HUES64 (cell line): Measurements from ENCODE around the gene WDR70.

Source experiments
- H3K27ac ChIP-seq: 2 replicates; pipeline ENCODE4 v1.7.0; 2013; ENCODE audit warnings: low read depth, low read length, inconsistent platforms
- H3K27me3 ChIP-seq: 2 replicates; pipeline ENCODE4 v1.6.1; 2013; ENCODE audit warnings: mild to moderate bottlenecking, low read length; ENCODE audit not compliant: insufficient read depth
- H3K36me3 ChIP-seq: 2 replicates; pipeline ENCODE4 v1.6.1; 2013; ENCODE audit warnings: mild to moderate bottlenecking, low read length; ENCODE audit not compliant: insufficient read depth
- H3K4me1 ChIP-seq: 2 replicates; pipeline ENCODE4 v1.6.1; 2013; ENCODE audit warnings: mild to moderate bottlenecking, low read length, moderate library complexity; ENCODE audit not compliant: insufficient read depth
- H3K4me3 ChIP-seq: 2 replicates; pipeline ENCODE4 v1.5.1; 2013; ENCODE audit warnings: mild to moderate bottlenecking, low read length, moderate library complexity
- H3K9ac ChIP-seq: 2 replicates; pipeline ENCODE4 v1.6.1; 2013; ENCODE audit warnings: mild to moderate bottlenecking, low read depth, low read length
- H3K9me3 ChIP-seq: 2 replicates; pipeline ENCODE4 v1.6.1; 2013; ENCODE audit warnings: low read depth, low read length; ENCODE audit not compliant: insufficient read depth
- WGBS: fragments of 150-250, 120-280 bp; methylation state at CpG from one replicate; pipeline ENCODE4 v1.1.7; 2013; ENCODE audit warnings: missing lambda C conversion rate; 5-methylcytosine and 5-hydroxymethylcytosine counted together

The WDR70 gene

GRCh38 chr5:37714756-37715155 lies 335.6 kb downstream of the WDR70 start:
- Histone ChIP-seq H3K9ac (no peak overlapping the region), H3K4me3 (no peak overlapping the region), H3K4me1 (peaks cover 10% of the 10 kb centered on the region), H3K36me3 (no peaks in the 10 kb centered on the region), H3K9me3 (no peaks in the 10 kb centered on the region), H3K27ac (no peak overlapping the region), H3K27me3 (no peaks in the 10 kb centered on the region)

DNA sequence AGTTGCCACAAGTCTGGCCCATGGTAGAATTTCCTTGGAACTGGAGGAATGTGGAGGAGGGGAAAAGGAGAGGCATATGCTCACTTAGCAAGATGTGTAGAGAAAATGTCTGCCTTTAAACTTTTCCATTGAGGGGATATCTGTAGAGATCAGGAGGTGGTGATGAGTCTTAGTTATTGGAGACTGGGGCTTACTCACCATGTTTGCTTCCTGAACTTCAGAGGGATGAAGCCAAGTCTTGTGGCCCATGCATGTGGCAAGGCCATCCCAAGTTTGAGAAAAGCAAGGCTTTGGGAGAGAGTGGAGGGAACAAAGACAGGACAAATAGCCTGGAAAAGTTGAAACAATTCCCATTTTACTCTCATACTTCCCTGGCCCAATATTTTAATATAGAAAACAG lies 336.2 kb downstream of the WDR70 start:
- Histone ChIP-seq H3K4me1 (peaks cover 10% of the 10 kb centered on the region), H3K27me3 (no peaks in the 10 kb centered on the region), H3K4me3 (no peak overlapping the region), H3K36me3 (no peaks in the 10 kb centered on the region), H3K9ac (no peak overlapping the region), H3K27ac (no peak overlapping the region), H3K9me3 (no peaks in the 10 kb centered on the region)

DNA sequence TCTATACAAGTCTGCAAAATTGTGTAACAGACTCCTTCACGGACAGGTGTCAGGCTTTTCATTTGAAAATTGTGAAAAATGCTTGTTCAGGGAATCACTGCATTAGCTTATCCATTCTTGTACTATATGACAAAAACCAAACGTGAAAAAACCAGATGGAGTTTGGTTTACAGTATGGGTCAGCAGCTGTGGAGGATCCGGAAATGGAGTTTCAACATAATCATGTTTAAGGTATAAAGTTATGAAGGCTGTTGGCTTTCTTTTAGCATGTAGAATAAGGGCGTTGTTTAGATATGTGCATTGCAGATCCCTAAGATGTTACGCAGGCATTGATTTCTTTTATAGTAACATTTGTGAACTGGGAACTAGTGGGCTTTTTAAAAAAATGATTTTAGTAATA lies 336.9 kb downstream of the WDR70 start:
- Histone ChIP-seq H3K36me3 (no peaks in the 10 kb centered on the region), H3K4me1 (peaks cover 12% of the 10 kb centered on the region), H3K27me3 (no peaks in the 10 kb centered on the region), H3K9me3 (no peaks in the 10 kb centered on the region), H3K4me3 (no peak overlapping the region), H3K27ac (no peak overlapping the region), H3K9ac (no peak overlapping the region)
- WGBS: 98% methylated on average over 5 of the region's 5 CpGs

DNA sequence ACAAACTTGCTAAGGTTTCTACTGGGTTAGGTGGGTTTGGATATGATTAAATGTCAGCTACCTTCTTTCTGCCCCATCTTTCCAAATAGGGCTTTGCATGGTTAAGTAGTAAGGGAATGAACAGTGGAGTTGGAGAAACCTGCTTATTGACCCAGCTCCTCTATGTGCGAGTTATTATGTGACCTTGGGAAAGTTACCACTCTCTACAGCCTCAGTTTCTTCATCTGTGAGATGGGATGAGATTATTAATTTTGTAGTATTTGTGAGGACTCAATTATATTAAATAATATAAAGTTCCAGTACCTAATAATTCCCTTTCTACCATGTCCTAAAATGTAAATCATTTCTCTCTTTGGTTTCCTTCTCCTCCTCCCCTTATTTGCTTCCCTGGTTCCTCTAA lies 337.3 kb downstream of the WDR70 start:
- WGBS: 100% methylated on average over 1 of the region's 1 CpG

GRCh38 chr5:37717276-37717612 lies 338.1 kb downstream of the WDR70 start:
- Histone ChIP-seq H3K4me1 (peaks cover 22% of the 10 kb centered on the region), H3K9ac (no peak overlapping the region), H3K27me3 (no peaks in the 10 kb centered on the region), H3K36me3 (no peaks in the 10 kb centered on the region), H3K4me3 (no peak overlapping the region), H3K9me3 (no peaks in the 10 kb centered on the region), H3K27ac (no peak overlapping the region)
- WGBS: 85% methylated on average over 2 of the region's 2 CpGs

More for the DNA sequence above, 337.3 kb downstream of the WDR70 start:
- no peak overlapping the region for H3K9ac ChIP-seq
- no peaks in the 10 kb centered on the region for H3K9me3 ChIP-seq
- no peak overlapping the region for H3K4me3 ChIP-seq
- H3K27ac ChIP-seq: no peak overlapping the region
- H3K4me1 ChIP-seq: peaks cover 17% of the 10 kb centered on the region
- no peaks in the 10 kb centered on the region for H3K27me3 ChIP-seq
- no peaks in the 10 kb centered on the region for H3K36me3 ChIP-seq

GRCh38 chr5:37717613-37718431 lies 338.7 kb downstream of the WDR70 start:
- Histone ChIP-seq H3K27ac (no peak overlapping the region), H3K9ac (no peak overlapping the region), H3K27me3 (no peaks in the 10 kb centered on the region), H3K4me1 (peaks cover 22% of the 10 kb centered on the region), H3K36me3 (no peaks in the 10 kb centered on the region), H3K4me3 (no peak overlapping the region), H3K9me3 (no peaks in the 10 kb centered on the region)
- 51% methylated on average over 8 of the region's 8 CpGs for WGBS

DNA sequence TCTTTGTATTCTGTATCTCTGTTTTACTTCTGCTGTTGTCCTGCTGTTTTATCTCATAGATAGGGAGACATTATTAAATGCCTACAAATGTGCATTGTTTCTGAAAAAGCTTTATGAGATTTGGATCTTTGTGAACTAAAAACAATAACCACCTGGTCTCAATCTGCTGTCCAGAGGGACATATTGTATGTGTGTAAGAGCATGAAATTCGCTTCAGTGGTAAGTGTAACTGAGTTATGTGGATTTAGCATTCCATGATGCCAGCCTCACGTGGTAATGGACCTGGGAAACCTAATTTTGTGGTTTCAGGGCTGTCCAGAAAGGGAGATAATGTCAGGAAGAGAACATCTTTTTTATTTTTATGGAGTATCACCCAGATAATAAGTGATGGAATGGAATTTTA lies 341.4 kb downstream of the WDR70 start:
- H3K27ac ChIP-seq: no peak overlapping the region
- no peak overlapping the region for H3K9ac ChIP-seq
- H3K27me3 ChIP-seq: no peaks in the 10 kb centered on the region
- H3K4me1 ChIP-seq: peaks cover 22% of the 10 kb centered on the region
- no peaks in the 10 kb centered on the region for H3K9me3 ChIP-seq
- no peak overlapping the region for H3K4me3 ChIP-seq
- WGBS: 88% methylated on average over 2 of the region's 2 CpGs
- H3K36me3 ChIP-seq: no peaks in the 10 kb centered on the region

DNA sequence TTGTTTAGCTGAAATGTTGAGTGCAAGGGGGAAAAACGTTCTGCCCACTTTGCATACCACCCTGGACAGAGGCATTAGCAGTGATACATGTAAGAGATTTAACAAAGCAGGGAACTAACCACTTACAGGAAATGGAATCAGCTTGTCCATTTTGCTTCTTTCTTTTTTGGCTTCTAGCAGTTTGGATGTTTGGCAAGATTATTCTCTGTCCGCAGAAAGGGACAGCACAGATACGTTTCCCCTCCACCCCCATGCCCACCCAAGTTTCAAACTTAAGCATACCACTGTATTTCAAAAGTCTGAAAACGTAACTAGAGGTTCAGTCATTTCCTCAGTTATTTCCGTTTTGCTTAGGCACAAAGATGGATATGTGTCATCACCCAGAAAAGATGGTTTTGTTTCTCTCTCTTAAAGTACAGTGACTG lies 342.3 kb downstream of the WDR70 start:
- WGBS: 76% methylated on average over 5 of the region's 5 CpGs
- no peak overlapping the region for H3K27ac ChIP-seq

GRCh38 chr5:37722236-37723161 lies 343.4 kb downstream of the WDR70 start:
- Histone ChIP-seq H3K9me3 (no peaks in the 10 kb centered on the region), H3K27me3 (no peaks in the 10 kb centered on the region), H3K4me3 (no peak overlapping the region), H3K4me1 (peaks cover 16% of the 10 kb centered on the region; the same call in 1 of the 2 replicates), H3K36me3 (peaks cover 7% of the 10 kb centered on the region), H3K27ac (no peak overlapping the region), H3K9ac (no peak overlapping the region)
- WGBS: 97% methylated on average over 6 of the region's 6 CpGs

More for the DNA sequence above, 342.3 kb downstream of the WDR70 start:
- Histone ChIP-seq H3K27me3 (no peaks in the 10 kb centered on the region), H3K9ac (no peak overlapping the region), H3K4me3 (no peak overlapping the region), H3K36me3 (no peaks in the 10 kb centered on the region), H3K4me1 (peaks cover 22% of the 10 kb centered on the region), H3K9me3 (no peaks in the 10 kb centered on the region)

DNA sequence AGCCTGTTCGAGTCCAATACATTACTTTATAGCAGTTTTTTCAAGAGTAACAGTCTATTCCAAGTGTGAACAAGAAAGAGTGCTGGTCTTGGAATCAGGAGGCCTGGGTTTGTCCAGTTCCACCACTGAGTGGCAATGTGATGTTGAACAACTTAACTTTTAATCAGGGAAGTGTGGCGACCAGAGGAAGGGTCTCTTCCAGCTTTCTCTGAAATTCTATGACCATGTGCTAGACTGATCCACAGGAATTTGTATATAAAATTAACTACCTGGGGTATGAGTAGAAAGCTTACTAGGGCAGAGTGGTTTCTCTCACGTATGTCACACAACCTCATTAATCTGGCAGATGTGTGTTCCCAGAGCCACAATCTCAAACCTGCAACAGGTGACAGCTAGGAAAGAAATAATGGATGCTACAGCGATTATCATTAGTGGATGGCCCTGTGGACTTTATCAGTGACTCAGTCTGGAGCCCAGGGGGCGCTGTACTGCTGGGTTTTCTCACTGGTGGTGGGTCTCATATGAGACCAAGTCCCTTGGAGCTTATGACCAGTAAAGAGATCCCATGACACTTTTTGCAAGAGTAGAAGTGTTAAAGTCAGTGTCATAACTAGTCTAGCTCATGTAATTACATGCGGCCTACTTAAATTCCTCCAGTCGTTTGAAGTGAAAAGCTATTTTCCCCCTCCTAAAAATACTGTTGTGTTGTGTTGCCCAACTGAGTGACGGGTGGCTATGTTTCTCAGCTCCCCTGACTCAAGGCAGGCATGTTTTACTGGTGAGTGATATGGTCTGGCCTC lies 344.2 kb downstream of the WDR70 start:
- H3K27me3 ChIP-seq: no peaks in the 10 kb centered on the region
- H3K9ac ChIP-seq: no peak overlapping the region
- peaks cover 13% of the 10 kb centered on the region; the same call in 1 of the 2 replicates for H3K4me1 ChIP-seq
- no peak overlapping the region for H3K4me3 ChIP-seq
- 85% methylated on average over 8 of the region's 8 CpGs for WGBS
- peaks cover 13% of the 10 kb centered on the region for H3K36me3 ChIP-seq
- no peak overlapping the region for H3K27ac ChIP-seq
- H3K9me3 ChIP-seq: no peaks in the 10 kb centered on the region
